SIG-M5 treated with dmso at 0.1 percent for 504 hours (cell line): ENCODE data around the gene DLG2.

Source experiments
- DNase-seq: peaks from one replicate; lab custom pipeline; 2025; ENCODE audit not compliant: unreplicated experiment; lab: John Stamatoyannopoulos, UW

DLG2 gene

DNA sequence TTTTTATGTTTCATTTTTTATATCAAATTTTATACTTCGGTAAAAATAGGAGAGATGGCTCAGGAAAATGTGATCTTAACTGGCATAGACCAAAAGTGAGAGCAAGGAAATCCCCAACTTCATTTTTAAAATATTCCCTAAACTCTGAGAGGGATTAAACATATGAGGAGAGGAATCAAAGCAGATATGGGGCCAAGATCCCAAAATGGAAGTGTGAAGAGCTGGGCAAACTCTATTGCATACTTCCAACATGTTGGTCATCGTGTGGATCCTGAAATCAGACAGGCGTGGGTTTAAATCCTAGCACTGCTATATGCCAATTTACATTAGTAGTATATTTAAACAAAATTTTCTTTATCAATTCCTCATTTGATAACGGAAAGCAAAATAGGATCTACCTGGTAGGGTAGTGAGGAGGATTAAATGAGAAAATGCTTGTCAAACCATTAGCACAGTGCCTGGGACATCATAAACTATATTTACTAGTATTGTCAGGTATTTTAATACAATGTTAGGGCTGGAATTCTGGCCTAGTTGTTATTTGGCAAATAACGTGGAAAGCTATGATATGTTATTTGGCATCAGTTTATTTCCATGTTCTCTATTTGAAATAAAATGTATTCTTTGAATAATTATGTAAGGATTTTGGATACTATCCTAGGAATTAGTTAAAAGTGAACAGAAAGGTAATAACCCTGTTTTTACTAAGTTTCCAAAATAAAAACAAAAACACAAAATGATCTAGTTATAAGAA, 1948.1 kb downstream of the DLG2 start:
- no peak for DNase-seq

DNA sequence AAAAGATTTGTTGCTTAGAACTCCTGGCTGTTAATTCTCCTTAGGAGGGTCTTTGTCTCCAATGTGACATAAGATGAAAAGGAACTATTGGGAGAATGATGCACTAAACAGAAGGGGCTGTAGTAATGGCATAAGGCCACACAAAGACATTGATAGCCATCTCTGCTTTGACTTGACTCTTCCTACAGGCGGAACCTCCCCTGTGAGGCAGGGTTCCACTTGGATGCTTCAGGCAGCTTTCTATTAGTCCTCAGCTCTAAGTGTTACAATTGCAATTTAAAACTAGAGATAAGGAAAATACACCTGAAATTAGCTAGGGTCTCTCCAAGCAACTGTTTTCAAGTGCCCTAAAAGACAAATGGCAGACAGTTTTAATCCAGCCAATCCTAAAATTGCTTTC, 1949.4 kb downstream of the DLG2 start:
- DNase-seq, result no peak

DNA sequence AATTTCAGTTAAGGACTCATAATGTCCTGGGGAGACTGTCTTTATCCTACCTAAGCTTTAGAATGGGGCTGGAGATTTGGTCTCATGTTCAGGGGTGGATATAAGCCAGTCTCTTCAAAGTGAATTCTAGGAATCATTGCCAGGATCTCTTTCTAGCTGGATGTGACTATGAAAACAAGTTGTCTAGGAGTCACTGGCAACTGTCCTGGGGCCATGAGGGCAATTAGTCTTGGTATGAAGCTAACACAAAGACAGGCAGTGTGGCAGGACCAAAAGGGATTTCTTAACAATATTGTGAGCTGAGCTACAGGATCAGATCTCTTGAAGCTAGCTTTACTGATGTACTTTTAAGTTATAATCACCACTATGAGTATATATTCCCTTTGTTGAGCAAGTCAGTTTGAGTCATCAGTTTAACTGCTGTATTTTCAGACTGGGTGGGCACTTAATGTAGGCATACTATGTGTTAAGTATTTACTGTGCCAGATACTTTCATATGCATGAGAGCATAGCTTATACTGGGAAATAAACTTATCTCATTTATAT, 1951.0 kb downstream of the DLG2 start:
- DNase-seq, result no peak

DNA sequence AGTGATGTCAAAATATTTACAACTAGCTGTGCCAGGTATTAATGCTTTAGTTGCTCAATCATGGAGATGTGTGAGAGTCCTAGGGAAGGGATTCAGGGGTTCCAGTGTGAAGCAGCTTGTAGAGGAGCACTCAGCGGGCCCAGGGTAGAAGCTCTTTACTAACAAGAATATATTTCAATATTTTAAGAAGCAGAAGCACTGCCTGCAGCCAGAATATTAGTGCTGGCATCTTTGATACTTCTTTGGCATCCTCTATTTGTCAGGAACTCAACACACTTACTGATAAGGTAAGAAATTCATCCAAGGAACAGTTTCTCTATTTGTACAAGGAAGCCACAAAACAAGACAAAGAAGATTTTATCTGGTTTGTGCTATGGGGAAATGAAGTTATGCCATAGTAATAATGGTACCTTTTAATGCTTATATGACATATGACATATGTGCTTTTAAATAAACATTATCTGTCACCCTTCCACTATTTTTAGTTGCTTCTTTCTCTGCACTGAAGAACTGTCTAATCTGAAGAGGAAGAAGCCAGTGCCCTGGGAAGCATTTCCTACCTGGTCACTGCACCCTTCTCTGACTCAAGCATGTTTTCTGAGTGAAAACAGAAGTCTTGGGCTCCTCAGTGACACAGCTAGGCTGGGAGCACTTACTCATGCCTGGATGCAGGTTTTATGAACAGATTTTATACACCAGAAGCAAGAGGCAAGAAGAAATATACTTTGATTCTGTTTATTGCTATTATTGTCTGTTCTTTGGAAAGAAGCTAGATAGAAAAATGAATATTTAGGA, 1952.8 kb downstream of the DLG2 start:
- no peak for DNase-seq

DNA sequence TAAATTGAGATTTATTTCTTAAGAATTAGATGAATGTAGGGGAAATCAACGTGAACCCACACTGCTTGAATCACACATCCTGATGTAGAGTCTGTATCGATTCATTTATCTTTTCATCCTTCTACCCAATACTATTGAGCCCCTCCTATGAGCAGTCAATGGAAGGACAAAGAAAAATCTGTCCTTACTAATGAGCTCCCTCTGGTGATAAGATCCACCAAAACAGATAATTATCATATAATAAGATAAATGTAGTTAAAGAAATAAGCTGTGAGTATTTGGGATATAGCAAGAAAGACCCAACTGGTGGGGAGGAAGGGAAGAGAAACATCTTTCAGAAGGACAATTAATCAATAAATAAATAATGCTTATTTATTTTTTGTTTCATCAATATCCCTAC, 1955.9 kb downstream of the DLG2 start:
- no peak for DNase-seq

DNA sequence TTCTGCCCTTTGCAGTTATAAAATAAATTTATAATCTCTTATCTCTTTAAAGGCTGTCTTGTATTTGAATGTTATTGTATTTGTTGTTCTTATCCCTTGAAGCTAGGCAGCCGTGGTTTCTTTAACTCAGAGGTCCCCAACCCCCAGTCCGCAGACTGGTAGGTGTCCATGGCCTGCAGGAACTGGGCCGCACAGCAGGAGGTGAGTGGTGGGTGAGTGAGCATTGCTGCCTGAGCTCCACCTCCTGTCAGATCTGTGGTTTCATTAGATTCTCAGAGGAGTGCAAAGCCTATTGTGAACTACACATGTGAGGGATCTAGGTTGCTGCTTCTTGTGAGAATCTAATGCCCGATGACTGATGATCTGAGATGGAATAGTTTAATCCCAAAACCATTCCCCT, 1961.0 kb downstream of the DLG2 start:
- no peak for DNase-seq

DNA sequence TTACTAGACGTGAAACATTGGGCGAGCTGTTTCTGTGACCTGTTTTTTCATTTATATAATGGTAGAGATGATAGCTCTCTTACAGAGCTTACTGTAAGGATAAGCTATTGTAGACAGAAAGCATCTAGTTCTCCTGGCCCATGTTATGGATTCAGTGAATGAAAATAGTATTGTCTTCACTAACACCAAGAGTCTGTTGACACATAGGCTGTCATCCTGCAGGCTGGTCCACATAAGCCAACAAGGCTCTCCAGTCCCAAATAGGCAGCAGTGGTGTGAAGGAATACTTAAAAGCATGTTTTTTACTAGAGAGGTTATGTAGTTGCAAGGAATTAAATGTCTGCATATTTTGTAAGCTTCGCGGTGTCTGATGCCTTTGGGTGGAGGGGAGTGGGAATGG, 1963.2 kb downstream of the DLG2 start:
- DNase-seq, result no peak

DNA sequence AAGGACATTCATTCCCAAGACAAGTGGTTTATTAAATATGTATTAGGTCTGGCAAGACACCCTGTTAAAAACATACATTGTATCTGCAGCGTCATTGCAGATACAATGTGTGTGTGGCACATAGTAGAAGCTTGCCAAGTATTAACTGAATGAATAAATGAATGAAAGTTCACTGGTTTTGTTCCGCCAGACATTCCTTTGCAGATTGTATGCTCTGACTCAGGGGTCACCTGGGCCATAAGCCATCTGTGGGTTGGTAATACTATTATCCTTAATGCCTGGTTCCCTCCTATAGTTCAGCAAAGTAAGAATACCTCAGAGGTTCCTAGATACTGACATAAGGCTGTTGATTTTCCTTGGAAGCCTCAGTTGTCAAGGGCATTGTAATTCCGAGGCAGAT, 1963.7 kb downstream of the DLG2 start:
- DNase-seq, result no peak

DNA sequence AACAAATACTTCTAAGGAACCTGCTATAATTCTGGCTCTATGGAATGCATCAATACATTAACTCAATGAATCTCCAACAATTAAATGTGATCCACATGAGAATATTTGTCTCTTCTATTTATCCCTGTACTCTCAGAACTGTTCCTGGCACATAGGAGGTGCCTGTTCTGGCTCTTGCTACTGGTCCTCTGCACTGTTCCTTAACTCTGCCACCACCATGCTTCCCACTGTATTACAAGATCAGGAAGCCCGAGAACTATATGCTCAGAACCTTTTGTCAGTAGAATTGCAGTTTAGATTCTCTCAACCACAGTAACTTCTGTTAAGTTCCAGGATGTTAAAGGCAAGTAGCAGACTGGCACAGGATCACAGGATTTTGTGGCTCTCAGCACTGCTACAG, 1964.7 kb downstream of the DLG2 start:
- DNase-seq, result no peak

DNA sequence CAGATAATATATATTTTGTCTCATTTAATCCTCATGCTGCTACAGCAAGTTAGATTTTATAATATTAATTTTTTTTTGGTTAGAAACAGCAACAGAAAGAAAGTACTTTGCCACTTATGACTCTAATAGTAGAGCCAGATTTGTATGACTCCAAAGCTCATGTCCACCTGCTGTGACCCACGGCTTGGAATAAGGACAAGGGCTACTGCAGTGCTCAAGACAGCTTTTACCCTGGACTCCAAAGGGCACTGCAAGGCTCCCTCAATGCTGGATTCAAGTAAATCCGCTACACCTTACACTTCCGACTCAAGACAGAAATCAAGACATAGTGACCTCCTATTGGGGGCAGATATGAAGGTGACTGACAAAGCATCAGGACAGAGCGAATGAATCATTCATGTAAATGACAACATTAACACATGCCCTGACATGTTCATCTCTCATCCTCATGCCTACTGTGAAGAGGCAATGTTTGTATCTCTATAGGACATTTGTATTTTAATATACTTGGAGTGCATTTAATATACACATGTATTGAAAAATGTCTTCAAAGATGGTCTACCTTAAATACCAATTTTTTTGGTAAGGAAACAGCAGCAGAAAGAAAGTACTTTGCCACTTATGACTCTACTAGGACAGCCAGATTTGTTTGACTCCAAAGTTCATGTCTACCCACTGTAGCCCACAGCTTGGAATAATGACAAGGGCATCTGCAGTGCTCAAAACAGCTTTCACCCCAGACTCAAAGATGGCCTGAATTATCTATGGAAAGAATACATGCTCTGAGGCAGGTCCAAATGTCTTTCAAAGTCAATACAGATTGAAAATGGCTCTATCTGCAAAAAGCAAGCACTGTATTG, 1965.4 kb downstream of the DLG2 start:
- DNase-seq, result no peak

DNA sequence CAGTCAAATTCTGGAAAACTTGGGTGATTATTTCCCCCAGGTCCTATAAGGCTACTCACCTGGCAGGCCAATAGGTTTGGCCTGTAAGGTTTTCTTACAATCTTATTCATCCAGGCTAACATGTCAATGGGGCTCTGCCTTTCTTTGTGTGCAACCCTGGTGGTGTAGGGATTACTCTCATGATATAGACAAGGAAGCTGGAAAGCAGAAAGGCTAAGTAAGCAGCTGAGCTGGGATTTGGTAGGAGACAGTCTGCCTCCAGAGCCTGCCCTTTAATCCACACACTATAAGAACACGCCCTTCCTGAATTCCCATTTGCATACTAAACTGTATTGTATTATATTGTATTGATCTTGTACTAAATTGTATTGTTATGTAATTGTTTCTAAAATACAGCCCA, 1967.7 kb downstream of the DLG2 start:
- DNase-seq, result no peak

DNA sequence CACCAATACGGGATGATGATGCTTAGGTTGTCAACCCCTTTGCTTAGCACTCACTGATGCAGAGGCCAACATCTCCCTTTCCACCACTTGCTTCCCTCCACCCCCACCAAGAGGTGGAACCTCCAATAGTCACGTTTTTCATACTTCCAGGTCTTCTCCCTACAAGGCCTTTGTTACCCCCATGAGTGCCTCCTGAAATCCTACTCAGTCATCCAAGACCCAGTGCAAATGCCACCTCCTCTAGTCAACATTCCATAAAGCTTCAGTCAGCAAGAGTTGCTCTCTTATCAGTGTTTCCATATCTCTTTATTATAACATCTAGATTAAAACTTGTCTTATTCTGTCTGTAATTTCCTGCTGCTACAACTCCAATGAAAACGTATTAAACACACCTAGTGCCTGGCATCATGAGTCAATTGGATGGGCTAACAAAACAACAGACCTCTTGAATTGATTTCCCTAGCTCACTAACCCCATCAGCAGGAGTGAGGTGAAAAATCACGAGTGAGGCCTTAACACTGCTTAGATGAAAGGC, 1970.3 kb downstream of the DLG2 start:
- no peak for DNase-seq

DNA sequence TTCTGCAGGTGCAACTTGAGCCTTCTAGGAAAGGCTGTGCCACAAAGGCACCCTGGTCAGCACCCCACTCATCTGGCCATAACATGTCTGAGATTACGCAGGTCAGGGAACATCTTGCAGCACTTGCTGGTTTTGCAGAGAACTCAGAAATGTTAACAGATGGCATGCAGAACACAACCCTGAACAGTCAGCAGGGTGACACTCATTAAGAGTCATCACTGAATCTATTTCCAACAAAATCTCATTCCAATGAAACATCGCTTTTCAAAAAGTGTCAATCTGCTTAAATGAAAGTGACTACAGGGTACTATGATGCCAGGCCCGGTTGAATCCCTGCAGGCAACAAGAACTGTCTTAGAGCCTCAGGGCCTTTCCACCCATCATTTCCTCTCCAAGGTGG, 1971.2 kb downstream of the DLG2 start:
- no peak for DNase-seq

DNA sequence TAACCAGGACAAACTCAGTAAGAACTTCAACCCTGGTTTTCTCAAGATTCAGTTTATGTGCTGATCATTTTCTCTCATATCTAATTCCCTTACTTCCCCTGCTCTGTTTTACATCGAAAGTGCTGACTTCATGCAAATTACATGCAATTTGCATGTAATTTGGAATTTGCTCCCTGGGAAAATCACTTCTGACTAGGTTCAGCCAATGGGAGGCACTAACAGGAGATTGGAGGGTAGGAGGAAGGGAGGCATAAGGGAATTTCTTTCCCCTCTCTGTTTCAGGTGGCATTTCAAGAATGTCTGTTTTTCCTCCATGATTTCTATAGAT, 1977.7 kb downstream of the DLG2 start:
- no peak for DNase-seq

DNA sequence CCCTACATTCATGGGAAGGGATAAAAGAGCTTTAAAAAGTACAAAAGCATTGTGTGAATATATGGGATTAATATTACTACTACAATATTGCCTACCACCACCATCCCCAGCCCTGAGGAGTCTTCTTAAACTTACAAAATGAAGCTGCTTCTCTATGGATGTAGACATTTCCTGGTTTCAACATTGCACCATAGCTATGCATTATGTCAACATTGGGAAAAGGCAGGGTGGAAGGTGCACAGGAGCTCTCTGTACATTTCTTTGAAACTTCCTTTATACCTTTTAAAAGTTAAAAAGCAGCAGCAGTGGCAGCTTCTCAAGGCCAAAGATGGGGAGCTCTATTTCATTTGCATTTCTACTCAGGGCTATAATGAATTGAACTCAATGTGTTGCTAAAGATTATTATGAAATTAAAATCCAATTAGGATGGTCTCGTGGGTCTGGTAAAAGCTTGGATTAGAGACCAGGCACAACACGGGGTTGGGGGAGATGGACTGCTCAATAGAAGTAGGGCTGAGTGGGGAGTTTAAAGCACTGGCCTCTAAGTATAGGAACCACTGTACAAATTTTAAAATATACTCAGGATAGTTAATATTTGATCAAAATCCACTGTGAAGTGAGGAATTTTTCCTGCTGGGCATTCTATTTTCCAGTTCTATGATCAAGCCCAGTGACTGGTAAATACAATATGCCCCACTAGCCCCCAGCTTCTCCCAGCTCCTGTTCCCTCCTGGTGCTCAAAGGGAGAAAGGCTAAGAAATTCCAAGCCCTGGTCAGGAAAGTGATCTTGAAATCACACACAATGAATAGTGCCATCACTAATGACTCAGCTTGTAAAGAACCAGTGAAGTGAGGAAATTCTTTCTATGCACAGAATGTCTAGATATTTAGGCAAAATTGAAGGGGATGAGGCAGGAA, 1978.3 kb downstream of the DLG2 start:
- DNase-seq, result no peak

DNA sequence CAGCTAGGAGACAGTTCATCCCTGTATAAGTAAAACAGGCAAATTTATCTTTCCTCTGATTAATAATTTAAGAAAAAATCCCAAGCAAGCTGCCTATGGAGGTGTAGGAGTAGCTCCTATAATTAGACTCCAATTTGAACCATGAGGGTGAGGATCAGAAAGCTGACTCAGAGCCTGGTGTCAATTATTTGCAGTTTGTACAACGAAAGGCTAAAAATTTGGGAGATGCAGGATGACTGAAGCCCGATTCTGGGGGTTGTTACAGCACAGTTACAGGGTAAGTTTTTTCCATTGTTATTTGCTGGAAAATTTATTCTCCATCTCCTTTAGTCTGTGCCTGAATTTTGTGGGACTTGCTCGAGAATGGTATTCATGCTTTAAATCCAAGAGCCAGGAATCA, 1981.6 kb downstream of the DLG2 start:
- no peak for DNase-seq

DNA sequence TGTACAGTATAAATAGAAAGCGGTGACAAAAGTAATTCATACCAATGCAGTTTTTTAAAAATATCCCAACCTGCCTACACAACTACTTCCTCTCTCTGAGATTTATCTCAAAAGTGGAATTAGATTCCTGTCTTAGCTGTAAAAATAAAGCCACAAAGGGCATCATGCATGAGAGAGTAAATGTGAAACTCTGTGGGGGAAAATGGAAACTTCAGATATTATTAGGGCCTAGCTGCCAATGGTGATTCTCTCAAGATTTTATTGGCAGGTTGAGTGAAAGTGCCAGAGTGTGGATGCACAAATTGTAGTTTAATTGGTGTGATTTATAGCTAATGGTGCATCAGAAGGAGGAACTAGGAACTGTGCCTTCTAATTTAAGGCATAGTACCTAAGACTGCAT, 1984.0 kb downstream of the DLG2 start:
- no peak for DNase-seq

DNA sequence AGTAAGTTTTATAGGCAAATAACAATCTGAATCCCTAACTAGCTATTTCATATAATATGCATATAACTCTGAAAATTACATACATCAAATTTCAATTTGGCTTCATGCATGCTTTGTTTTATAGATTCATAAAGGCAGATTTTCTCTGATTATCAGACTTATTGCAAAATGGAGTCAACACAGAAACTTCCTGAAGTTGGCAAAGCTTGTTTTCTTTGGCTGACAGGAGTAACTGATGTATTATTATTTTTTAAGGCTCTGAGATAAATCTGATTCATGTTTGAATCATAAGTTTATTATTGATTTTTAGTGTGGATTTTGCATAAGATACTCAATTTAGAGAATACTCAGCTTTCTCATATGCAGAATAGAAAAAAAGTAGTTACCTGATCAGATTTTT, 1984.6 kb downstream of the DLG2 start:
- no peak for DNase-seq

DNA sequence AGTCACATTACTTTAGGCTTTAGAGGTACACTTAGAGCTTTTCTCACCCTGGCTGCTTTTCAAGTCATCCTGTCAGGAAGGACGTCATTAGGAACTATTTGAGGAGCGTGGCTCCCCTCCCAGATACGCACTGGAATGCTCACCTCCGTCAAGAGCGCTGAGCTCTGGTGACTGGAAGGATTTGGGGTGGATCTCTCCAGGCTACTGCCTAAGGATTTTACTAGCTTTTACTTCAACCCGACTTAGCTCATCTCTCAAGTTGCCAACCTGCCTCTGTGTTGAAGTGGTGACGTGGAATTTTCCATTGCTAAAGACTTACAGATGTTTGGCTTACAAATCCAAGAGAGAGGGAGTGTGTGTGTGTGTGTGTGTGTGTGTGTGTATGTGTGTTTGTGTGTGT, 1985.6 kb downstream of the DLG2 start:
- DNase-seq, result no peak

DNA sequence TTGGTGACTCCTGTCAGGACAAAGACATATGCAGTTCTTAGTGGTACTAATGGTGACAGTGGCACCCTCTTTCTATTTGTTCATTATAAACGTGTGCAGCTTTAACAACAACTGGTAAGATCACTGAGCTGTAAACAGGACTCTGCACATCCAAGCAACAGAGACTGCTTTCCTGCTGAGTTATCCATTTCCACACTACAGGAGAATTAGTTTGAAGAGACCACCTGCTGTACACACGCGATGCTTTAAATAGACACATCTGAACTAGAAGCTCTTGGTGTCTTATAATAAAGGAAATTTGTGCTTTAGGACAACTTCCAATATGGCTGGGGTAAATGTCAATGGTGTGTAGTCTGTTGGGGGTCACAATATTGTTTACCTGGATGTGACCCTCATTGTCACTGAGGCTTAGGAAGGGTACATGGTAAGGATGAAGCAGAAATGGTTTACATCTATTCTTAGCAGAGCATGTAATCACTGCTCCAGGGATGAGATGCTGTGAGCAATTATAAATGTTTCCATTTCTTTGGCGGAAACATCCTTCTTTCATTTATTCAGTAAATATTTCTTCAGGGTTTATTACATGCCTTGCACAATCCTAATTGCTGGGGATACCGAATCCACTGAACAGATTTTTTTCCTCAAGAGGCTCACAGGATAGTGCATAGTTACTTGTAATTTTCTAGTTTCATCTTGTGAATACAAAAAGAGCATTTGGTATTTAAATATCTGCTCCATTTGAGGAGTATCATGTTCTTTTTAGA, 1987.0 kb downstream of the DLG2 start:
- DNase-seq, result no peak
